ENCODE data around the gene AASS.

The AASS gene

GRCh38 chr7:122132341-122132740 is 11.7 kb downstream of the AASS start:
- POLR2A ChIA-PET: no interaction called here

GRCh38 chr7:122123746-122124145 is 20.3 kb downstream of the AASS start:
- ChIA-PET POLR2A (no interaction called here), CTCF (interaction anchor here (0.5 kb wide), 1 partner anchor 1145 kb away, joined by 3 read pairs; no protein-coding TSS in a partner anchor)
- Histone ChIP-seq H3K4me3 (ENCODE audit: low read depth, low read length) (no peak overlapping the region), H3K9me3 (ENCODE audit: control insufficient read depth, insufficient read depth, low read depth, low read length) (no peaks in the 10 kb centered on the region), H3K4me1 (ENCODE audit: control insufficient read depth, insufficient read depth, low read length) (no peaks in the 10 kb centered on the region), H3K27ac (ENCODE audit: extremely low read depth, low read depth, low read length) (no peak overlapping the region), H3K36me3 (ENCODE audit: control insufficient read depth in 2 of 2, insufficient read depth in 1 of 2, low read length in 2 of 2) (peaks cover 9 to 22% of the 10 kb centered on the region in 2 experiments; a peak in 2 of 3 replicates)
- no peak for TF ChIP-seq ZNF529 (tag by site-specific recombination; IDR thresholded peaks at IDR 0.05; ENCODE audit: insufficient replicate concordance)
- TF ChIP-seq ZSCAN30 (tag by site-specific recombination; IDR thresholded peaks at IDR 0.05): no peak
- TF ChIP-seq ZNF548 (tag by site-specific recombination; IDR thresholded peaks at IDR 0.05): no peak
- TF ChIP-seq ZNF223 (tag by site-specific recombination; IDR thresholded peaks at IDR 0.05): no peak
- TF ChIP-seq ZBTB11 (tag by site-specific recombination; conservative IDR thresholded peaks at IDR 0.05; ENCODE audit: low read depth): no peak
- TF ChIP-seq ELK4 (IDR thresholded peaks at IDR 0.05; ENCODE audit: borderline replicate concordance, low read depth, low read length): no peak

More at GRCh38 chr7:122132341-122132740, 11.7 kb downstream of the AASS start:
- Histone ChIP-seq H3K4me1 (ENCODE audit: control insufficient read depth, insufficient read depth, low read length) (peaks cover 6% of the 10 kb centered on the region), H3K27ac (ENCODE audit: extremely low read depth, low read depth, low read length) (no peak overlapping the region), H3K36me3 (ENCODE audit: control insufficient read depth in 2 of 2, insufficient read depth in 1 of 2, low read length in 2 of 2) (peaks cover 0 to 6% of the 10 kb centered on the region in 2 experiments; a peak in 1 of 3 replicates), H3K4me3 (ENCODE audit: low read depth, low read length) (no peak overlapping the region), H3K9me3 (ENCODE audit: control insufficient read depth, insufficient read depth, low read depth, low read length) (no peaks in the 10 kb centered on the region)
- CTCF ChIA-PET: no interaction called here
- TF ChIP-seq ZNF837 (tag by site-specific recombination; IDR thresholded peaks at IDR 0.05): no peak
- TF ChIP-seq ZNF37A (tag by site-specific recombination; IDR thresholded peaks at IDR 0.05): no peak
- no peak for TF ChIP-seq ZNF433 (tag by site-specific recombination; IDR thresholded peaks at IDR 0.05; ENCODE audit: low read depth)
- no peak for TF ChIP-seq ZNF23 (tag by site-specific recombination; IDR thresholded peaks at IDR 0.05; ENCODE audit: borderline replicate concordance)
- no peak for TF ChIP-seq ZNF16 (tag by site-specific recombination; IDR thresholded peaks at IDR 0.05; ENCODE audit: low read depth)
- TF ChIP-seq ZNF830 (tag by site-specific recombination; IDR thresholded peaks at IDR 0.05; ENCODE audit: low read depth): no peak
- TF ChIP-seq ZNF311 (tag by site-specific recombination; IDR thresholded peaks at IDR 0.05; ENCODE audit: borderline replicate concordance): no peak
- TF ChIP-seq ZNF600 (tag by site-specific recombination; IDR thresholded peaks at IDR 0.05): no peak
- no peak for TF ChIP-seq ZNF18 (tag by site-specific recombination; IDR thresholded peaks at IDR 0.05)
- TF ChIP-seq ZNF114 (tag by site-specific recombination; IDR thresholded peaks at IDR 0.05): no peak
- TF ChIP-seq ZNF248 (tag by site-specific recombination; IDR thresholded peaks at IDR 0.05): no peak
- no peak for TF ChIP-seq ZBTB44 (tag by site-specific recombination; IDR thresholded peaks at IDR 0.05)
- TF ChIP-seq ZNF530 (tag by site-specific recombination; IDR thresholded peaks at IDR 0.05; ENCODE audit: low read depth): no peak
- no peak for TF ChIP-seq KLF17 (tag by site-specific recombination; IDR thresholded peaks at IDR 0.05)
- no peak for TF ChIP-seq TRIM28 (IDR thresholded peaks at IDR 0.05; ENCODE audit: borderline replicate concordance, low read length)
